ENCODE data around the gene HMGCLL1.

HMGCLL1 gene

DNA sequence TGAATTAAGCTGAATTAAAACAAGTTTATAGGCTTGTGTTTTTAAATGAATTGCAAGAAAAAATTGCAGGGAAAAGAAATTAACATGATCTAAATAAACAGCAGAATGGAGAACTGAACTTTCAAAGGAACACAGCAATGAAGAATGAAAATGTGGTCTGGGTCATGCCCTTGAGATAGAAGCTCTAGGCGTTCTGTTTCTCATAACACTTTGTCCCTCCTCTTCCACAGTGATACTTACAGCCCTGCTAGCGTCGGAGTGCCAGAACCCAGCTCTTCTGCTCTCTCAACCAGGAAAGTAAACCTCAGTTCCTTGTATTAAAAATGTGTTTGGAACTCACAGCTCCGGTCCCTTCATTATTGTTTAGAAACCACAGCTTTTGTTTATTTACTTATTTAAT, 11.4 kb downstream of the HMGCLL1 start:
- DNase-seq (ENCODE audit: extremely low read depth, low read depth): no peak
- TF ChIP-seq, protein P1, sequence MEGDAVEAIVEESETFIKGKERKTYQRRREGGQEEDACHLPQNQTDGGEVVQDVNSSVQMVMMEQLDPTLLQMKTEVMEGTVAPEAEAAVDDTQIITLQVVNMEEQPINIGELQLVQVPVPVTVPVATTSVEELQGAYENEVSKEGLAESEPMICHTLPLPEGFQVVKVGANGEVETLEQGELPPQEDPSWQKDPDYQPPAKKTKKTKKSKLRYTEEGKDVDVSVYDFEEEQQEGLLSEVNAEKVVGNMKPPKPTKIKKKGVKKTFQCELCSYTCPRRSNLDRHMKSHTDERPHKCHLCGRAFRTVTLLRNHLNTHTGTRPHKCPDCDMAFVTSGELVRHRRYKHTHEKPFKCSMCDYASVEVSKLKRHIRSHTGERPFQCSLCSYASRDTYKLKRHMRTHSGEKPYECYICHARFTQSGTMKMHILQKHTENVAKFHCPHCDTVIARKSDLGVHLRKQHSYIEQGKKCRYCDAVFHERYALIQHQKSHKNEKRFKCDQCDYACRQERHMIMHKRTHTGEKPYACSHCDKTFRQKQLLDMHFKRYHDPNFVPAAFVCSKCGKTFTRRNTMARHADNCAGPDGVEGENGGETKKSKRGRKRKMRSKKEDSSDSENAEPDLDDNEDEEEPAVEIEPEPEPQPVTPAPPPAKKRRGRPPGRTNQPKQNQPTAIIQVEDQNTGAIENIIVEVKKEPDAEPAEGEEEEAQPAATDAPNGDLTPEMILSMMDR (IDR thresholded peaks at IDR 0.05; ENCODE audit: low read depth, low read length, missing control alignments): no peak
- H3K4me3 ChIP-seq (replicated peaks; ENCODE audit: low read depth, low read length): no peak overlapping the region

DNA sequence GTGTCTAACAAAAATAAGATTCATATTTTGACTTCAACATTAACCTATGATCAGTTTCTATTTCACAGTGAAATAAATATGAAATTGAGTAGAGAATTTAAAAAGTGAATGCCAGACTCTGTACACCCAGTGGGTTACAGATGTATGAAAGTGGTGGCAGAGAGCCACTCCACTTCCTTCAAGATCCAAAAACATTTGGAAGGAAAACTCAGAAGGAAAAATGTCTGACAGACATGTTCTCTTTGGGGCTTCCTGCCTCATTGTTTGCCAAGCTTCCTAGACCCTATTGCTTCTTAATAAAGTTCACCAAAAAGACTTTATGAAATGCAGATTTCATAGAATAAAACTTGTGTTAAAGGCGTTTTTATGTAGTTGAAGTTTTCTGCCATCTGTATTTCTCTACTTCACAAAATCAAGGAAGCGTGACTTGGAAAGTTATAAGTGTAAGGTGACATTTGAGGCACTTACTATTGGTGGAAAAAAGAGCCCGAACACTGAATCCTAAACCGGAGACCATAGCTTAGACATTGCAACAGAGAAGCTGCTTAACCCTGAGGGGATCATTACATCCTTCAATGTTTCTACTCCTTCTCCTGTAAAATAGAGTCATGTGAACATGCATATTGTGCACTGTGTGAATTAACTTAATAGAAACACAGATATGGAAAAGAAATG, 12.8 kb downstream of the HMGCLL1 start:
- H3K4me3 ChIP-seq (replicated peaks; ENCODE audit: low read depth, low read length): no peak overlapping the region
- TF ChIP-seq, protein P1 (IDR thresholded peaks at IDR 0.05; ENCODE audit: low read depth, low read length, missing control alignments): no peak

DNA sequence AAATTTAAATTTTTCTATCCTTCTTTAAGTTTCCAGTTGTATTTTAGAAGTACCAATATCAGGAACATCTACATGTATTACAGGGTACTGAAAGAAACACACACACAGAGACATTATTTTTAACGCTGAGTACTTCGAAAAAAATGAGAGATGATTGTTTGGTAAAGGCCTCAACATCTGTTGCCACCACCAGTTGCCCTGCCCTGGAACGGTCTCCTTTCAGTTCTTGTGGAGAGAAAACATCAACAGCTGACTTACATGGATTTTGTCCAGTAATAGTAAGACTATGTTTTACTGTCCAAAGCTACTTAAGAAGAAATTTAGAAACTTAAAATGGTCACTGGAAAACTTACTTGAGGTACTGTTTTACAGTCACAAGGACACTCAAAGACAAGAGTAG, 16.7 kb downstream of the HMGCLL1 start:
- TF ChIP-seq, protein P1 (IDR thresholded peaks at IDR 0.05; ENCODE audit: low read depth, low read length, missing control alignments): no peak
- no peak overlapping the region for H3K4me3 ChIP-seq (replicated peaks; ENCODE audit: low read depth, low read length)
- DNase-seq (ENCODE audit: extremely low read depth, low read depth): no peak

More for the DNA sequence above, 12.8 kb downstream of the HMGCLL1 start:
- no peak for DNase-seq (ENCODE audit: extremely low read depth, low read depth)

DNA sequence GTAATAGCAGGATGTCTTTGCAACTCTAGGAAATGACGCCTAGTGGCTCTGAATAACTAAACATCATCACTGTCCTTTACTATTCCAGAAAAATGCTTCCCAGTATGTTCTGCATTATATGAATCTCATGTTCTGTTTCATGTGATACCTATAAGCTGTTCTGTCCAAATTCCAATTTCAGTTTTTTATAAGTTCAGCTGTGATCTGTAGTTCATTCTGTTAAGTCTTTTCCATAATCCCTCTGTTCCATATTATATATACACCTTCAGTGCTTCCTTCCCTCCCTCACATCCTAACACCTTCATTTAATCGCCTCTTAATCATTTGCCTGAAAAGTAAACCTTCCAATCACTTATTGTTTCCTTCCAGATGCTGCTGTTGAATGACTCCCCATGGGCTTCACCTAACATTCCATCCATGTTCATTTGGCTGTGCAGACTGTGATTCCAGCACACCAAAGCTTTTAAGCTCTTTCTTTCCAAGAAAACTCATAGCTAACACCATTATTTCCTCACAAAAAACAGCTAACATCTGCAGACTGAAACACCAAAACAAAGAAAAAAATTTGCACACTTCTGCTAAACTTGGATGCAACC, 18.6 kb downstream of the HMGCLL1 start:
- DNase-seq (ENCODE audit: extremely low read depth, low read depth): no peak
- TF ChIP-seq, protein P1 (IDR thresholded peaks at IDR 0.05; ENCODE audit: low read depth, low read length, missing control alignments): no peak
- H3K4me3 ChIP-seq (replicated peaks; ENCODE audit: low read depth, low read length): no peak overlapping the region

DNA sequence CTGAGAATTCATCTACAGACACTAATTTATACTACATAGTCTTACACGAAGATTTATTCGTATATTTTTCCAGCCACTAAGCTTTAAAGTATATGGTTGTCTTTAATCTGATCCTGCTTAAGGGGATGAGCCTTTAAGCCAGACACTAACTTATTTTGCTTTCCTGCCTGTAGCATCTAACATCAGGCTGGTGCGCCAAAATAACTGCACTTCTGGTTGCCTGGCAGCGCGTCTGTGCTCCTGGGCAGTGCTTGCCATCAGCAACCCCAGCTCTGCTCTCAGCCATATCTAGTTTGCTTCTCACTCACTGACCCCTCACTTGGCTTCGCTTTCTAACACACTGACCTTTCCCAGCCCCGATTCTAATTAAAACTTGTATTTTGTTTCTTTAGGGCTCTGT, 21.8 kb downstream of the HMGCLL1 start:
- H3K4me3 ChIP-seq (replicated peaks; ENCODE audit: low read depth, low read length): no peak overlapping the region
- DNase-seq (ENCODE audit: extremely low read depth, low read depth): no peak
- TF ChIP-seq, protein P1 (IDR thresholded peaks at IDR 0.05; ENCODE audit: low read depth, low read length, missing control alignments): no peak

DNA sequence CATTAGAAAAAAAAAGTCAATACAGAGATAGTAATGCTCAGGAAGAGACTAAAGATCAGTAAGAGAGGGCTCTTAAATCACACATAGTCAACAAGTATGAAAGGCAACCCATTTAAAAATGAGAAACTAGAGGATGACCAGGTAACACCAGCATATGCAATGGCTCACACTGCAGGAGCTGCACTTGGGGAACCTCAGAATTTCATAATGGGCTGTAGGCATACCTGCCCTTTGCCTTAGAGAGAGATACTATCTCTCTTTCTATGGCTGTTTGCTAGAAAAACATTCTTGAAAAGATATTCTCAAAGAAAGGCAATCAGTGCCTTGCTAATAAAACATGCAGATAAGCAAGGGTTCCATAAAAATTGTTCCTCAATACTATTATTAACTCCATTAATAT, 33.2 kb downstream of the HMGCLL1 start:
- TF ChIP-seq, protein P1 (IDR thresholded peaks at IDR 0.05; ENCODE audit: low read depth, low read length, missing control alignments): no peak
- H3K4me3 ChIP-seq (replicated peaks; ENCODE audit: low read depth, low read length): no peak overlapping the region
- no peak for DNase-seq (ENCODE audit: extremely low read depth, low read depth)
